K562 treated with DMSO at 1 percent for 24 hours (cell line): Measurements from ENCODE around the gene SS18L1. TPM values are rescaled to one million over a fixed set of nuclear protein-coding genes. Genes with fewer than 3 reads are reported as not detected.

Experiments used
- total RNA-seq: library from RNA; unstranded; fragments of 300-600 nt; gene quantifications from 2 replicates; pipeline ENCODE4 v1.2.3, GENCODE V29; 2022; ENCODE audit warnings: low read depth; ENCODE audit not compliant: insufficient read depth

The SS18L1 gene, protein sequence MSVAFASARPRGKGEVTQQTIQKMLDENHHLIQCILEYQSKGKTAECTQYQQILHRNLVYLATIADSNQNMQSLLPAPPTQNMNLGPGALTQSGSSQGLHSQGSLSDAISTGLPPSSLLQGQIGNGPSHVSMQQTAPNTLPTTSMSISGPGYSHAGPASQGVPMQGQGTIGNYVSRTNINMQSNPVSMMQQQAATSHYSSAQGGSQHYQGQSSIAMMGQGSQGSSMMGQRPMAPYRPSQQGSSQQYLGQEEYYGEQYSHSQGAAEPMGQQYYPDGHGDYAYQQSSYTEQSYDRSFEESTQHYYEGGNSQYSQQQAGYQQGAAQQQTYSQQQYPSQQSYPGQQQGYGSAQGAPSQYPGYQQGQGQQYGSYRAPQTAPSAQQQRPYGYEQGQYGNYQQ
- 11.8 and 12.9 TPM in 2 replicates for total RNA-seq

DNA sequence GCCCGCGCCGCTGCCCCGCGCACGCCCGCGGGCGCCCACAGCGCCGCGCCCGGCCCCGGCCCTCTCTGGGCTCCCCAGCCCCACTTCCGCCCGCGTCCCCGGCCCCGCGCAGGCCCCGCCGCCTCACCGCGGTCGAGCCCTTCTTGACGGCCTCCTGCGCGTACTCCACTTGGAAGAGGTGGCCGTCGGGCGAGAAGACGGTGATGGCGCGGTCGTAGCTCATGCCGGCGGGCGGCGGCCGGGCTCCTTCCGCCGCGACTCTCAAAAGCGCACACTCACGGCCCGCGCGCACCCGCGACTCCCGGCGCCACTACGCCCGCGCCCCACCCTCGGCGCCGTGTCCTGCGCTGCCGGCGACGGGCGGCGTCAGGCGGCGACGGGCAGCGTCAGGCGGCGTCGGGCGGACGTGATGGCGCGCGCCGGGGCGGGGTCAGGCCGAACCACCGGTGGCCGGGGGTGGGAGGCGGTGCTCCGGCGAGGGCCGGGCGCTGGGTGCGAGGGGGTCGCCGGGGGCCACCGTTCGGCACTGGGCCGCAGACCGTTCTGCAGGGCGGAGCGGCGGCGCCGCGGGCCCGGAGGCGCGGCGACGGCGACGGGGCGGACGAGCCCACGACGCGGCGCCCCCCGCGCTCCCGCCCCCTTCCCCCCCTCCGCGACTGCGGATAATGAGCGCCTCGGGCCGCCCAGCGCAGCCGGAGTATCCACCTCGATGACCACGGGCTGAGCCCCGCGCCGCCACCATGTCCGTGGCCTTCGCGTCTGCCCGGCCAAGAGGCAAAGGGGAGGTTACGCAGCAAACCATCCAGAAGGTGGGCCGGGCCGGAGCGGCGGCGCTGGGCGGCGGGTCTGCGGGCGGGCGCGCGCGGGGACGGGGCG lies at the start of gene SS18L1, which contains the start of gene PSMA7:
TSS of gene SS18L1 (plus strand) at position 689 of the 876 bp plus-strand sequence. CDS start at position 741, 52 bp downstream.
TSS of gene PSMA7 (minus strand) at position 314 of the 876 bp plus-strand sequence. CDS start at position 223, 91 bp downstream.

DNA sequence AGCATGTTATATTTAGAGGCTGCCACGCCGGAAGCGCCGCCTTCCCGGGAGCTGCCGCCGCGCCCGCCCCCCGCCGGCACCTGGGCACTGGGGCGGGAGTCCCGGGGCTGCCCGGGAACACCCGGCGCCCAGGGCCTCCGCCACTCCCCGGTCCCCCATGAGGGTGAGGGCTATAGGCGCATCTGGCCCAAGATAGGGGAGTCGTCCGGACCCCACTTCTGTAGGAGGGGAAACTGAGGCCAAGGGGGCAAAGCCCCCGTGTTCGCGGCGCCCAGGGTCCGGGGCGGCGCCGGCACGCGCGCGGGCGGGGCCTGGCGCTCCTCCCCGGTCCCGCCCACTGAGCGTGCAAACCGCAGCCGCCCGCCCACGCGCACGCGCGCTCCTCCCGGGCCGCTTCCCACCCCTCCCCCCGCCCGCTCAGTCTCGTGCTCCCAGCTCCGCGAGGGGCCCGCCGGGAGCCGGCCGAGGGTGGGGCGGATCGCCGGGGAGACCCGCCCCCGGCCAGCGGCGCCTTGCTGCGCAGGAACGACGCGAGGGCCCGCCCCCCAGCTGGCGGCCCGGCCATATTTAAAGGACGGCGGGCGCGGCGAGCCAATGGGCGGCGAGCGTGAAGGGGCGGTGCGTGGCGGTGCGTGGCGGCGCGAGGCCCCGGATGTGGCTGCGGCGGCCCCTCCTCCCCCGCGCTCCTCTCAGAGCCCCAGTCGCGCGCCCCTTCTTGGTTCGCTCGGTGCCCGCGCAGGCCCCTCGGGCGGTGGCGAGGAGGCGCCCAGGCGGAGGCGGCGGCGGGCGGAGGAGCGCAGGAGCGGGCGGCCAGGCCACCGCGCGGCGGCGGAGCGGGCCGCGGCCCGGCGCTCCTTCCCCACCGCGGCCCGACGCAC lies 21.6 kb upstream of the SS18L1 start, which contains the start of gene LSM14B:
TSS of gene LSM14B (plus strand) at position 700 of the 878 bp plus-strand sequence. CDS start 192 bp downstream, outside the sequence.

DNA sequence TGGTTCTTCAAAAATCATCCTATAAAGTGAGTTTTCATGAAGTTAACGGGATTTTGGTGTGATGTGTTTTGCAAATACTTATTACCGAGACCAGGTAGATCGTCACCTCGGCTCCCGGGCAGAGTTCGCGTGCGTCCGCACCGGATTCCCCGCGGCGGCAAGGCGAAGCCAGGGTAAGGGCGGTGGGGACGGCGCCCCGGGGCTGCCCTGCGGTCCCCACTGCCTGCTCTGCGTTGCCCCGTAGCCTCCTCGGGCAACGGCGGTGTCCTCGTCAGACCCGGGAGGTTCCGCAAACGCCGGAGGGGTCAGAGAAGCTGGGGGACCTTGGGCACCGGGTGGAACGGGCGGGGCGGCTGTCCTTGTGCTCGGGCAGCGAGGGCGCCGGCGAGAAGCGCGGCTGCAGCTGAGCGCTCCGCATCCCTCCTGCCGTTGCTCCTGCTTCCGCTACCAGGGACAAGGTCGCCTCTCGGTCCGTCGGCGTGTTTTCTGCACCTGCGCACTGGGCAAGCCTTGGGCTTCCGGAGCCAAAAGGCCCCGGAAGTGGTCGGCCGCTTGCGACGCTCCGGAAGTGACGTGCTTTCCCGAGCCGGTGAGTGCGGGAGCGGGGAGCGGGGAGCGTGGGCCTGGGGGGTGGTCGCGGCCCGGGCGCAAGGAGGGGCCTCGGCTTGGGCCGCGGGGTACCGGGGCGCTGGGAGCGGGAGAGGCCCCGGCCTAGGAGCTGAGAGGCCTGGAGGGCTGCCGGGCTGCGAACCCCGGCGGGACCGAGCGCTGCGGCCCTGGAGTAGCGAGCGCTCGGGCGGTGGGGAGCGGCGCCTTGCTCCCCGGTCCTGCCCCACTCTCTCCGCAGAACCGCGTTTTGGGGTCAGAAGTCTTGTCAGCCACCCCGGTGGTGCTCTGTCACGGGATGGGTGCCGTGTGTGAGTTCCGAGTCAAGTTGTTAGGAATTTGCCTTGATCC lies 39.2 kb downstream of the SS18L1 start, which contains the start of gene MTG2:
TSS of gene MTG2 (plus strand) at position 560 of the 957 bp plus-strand sequence. CDS start 10,393 bp downstream, outside the sequence.

DNA sequence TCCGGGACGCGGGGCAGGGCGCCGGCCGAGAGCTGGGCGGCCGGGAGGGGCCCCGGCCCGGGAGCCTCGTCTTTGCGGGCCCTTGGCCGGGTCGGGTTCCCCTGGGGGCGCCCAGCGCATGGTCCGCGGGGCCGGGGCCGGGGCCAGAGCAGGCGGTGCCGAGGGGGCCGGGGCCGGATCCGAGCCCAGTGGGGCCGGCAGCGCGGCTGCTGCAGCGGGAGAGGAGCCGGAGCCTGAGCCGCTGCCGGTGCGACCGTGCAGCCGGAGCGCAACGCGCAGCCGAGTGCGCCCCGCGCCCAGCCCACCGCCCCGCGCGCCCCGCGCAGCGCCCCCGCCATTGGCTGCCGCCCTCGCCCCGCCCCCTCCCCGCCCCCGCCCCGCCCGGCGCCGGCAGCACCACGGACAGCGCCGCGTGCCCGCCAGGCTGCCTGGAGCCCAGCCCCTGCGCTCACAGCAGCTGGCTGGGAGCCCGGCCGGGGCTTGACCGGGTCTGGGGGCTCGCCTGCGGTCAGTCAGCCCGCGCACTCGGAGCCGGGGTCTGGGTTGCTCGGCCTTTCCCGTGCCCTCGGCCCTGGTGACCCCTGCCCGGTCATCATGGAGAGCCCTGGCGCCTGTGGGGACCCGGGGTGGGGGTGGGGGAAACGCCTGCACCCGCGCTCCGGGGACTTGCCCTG lies 76.6 kb downstream of the SS18L1 start, which contains the start of gene HRH3:
TSS of gene HRH3 (minus strand) at position 287 of the 674 bp plus-strand sequence. CDS start 308 bp downstream, outside the sequence.

Other genes with a start within 250 kb of the SS18L1 start
- 11.9 and 20.8 TPM in 2 replicates for gene TAF4, start 77.9 kb upstream of the SS18L1 start, total RNA-seq
- 40.9 and 41.8 TPM in 2 replicates for gene LSM14B, start 21.3 kb upstream of the SS18L1 start, total RNA-seq
- 536 and 541 TPM in 2 replicates for gene PSMA7, start 375 bp upstream of the SS18L1 start, total RNA-seq
- 44.1 and 46.3 TPM in 2 replicates for gene MTG2, start 39.3 kb downstream of the SS18L1 start, total RNA-seq
- gene HRH3, start 76.5 kb downstream of the SS18L1 start, total RNA-seq = not detected in 2 replicates
- gene OSBPL2, start 94.8 kb downstream of the SS18L1 start, total RNA-seq = 21.7 and 22.9 TPM in 2 replicates
- 247 and 260 TPM in 2 replicates for gene ADRM1, start 159.2 kb downstream of the SS18L1 start, total RNA-seq
- gene LAMA5, start 223.5 kb downstream of the SS18L1 start, total RNA-seq = 39.7 and 48.4 TPM in 2 replicates
- gene RPS21, start 243.3 kb downstream of the SS18L1 start, total RNA-seq = 7,545 and 7,823 TPM in 2 replicates